Urinary bladder (tissue), 4 donors: ENCODE results near the gene MOCS1. TPM values are rescaled to one million over a fixed set of nuclear protein-coding genes. Genes with fewer than 3 reads are reported as not detected.

Experiments
- DNase-seq: peaks from one replicate; pipeline ENCODE4 v3.0.0-alpha.2; 2015; ENCODE audit errors: extremely low spot score
- H3K27ac ChIP-seq: one replicate; pipeline ENCODE4 v1.5.1; 2013; ENCODE audit warnings: low read depth, mild to moderate bottlenecking, moderate library complexity
- H3K36me3 ChIP-seq: one replicate; pipeline ENCODE4 v1.6.1; 2013; ENCODE audit warnings: mild to moderate bottlenecking, moderate library complexity; ENCODE audit not compliant: insufficient read depth
- H3K4me1 ChIP-seq: one replicate; pipeline ENCODE4 v1.6.1; 2013; ENCODE audit warnings: mild to moderate bottlenecking, moderate library complexity; ENCODE audit not compliant: insufficient read depth
- H3K4me3 ChIP-seq: one replicate; pipeline ENCODE4 v1.5.1; 2013; ENCODE audit warnings: low read depth, low read length
- WGBS: extraction: QIAGEN DNeasy Blood & Tissue Kit; methylation state at CpG from one replicate; pipeline ENCODE4 v1.1.7; 2013; 5-methylcytosine and 5-hydroxymethylcytosine counted together
- polyA plus RNA-seq: library from polyadenylated mRNA; stranded (reverse); fragments of 200-250 nt; gene quantifications from one replicate; pipeline ENCODE4 v1.2.3, GENCODE V29; 2013
- total RNA-seq: library from RNA; depleted of rRNA; stranded (reverse); fragments of >200 nt; gene quantifications from one replicate; pipeline ENCODE4 v1.2.3, GENCODE V29; 2014
- donor health status: healthy with polysubstance abuse.
- donor health status: healthy.

The MOCS1 gene
- total and polyA plus RNA-seq, 2 donors, result 7.0 to 20.4 TPM

- H3K4me1 ChIP-seq, result no peaks in the 10 kb centered on the region
- DNase-seq, result no peak
- no peak overlapping the region for H3K27ac ChIP-seq
- H3K36me3 ChIP-seq, result no peaks in the 10 kb centered on the region
- H3K4me3 ChIP-seq, result no peak overlapping the region
- whole genome bisulfite sequencing, result 85% methylated on average over 10 of the region's 10 CpGs
Observed at GRCh38 chr6:39899554-39900295, 34.5 kb downstream of the MOCS1 start.

GRCh38 chr6:39898625-39899024, 35.6 kb downstream of the MOCS1 start:
- Histone ChIP-seq H3K36me3 (no peaks in the 10 kb centered on the region), H3K4me1 (no peaks in the 10 kb centered on the region), H3K4me3 (no peak overlapping the region), H3K27ac (no peak overlapping the region)
- no peak for DNase-seq
- WGBS, result 96% methylated on average over 4 of the region's 4 CpGs

- Histone ChIP-seq H3K4me1 (no peaks in the 10 kb centered on the region), H3K27ac (no peak overlapping the region), H3K36me3 (no peaks in the 10 kb centered on the region), H3K4me3 (no peak overlapping the region)
- 94% methylated on average over 3 of the region's 3 CpGs for WGBS
- no peak for DNase-seq
Observed at GRCh38 chr6:39897698-39898097, 36.6 kb downstream of the MOCS1 start.

GRCh38 chr6:39896701-39897100, 37.6 kb downstream of the MOCS1 start:
- H3K27ac ChIP-seq, result no peak overlapping the region
- no peaks in the 10 kb centered on the region for H3K4me1 ChIP-seq
- no peaks in the 10 kb centered on the region for H3K36me3 ChIP-seq
- WGBS, result 95% methylated on average over 12 of the region's 12 CpGs
- no peak for DNase-seq
- H3K4me3 ChIP-seq, result no peak overlapping the region

- DNase-seq, result no peak
- Histone ChIP-seq H3K27ac (no peak overlapping the region), H3K4me3 (no peak overlapping the region), H3K4me1 (no peaks in the 10 kb centered on the region), H3K36me3 (no peaks in the 10 kb centered on the region)
- WGBS, result 88% methylated on average over 8 of the region's 8 CpGs
Observed at GRCh38 chr6:39893286-39893685, 41.0 kb downstream of the MOCS1 start.

- Histone ChIP-seq H3K4me1 (no peaks in the 10 kb centered on the region), H3K4me3 (no peak overlapping the region), H3K27ac (no peak overlapping the region), H3K36me3 (no peaks in the 10 kb centered on the region)
- 68% methylated on average over 2 of the region's 2 CpGs for WGBS
- DNase-seq, result no peak
Observed at GRCh38 chr6:39892490-39893129, 41.7 kb downstream of the MOCS1 start.

GRCh38 chr6:39891976-39892375, 42.3 kb downstream of the MOCS1 start:
- H3K4me1 ChIP-seq, result no peaks in the 10 kb centered on the region
- no peaks in the 10 kb centered on the region for H3K36me3 ChIP-seq
- no peak overlapping the region for H3K27ac ChIP-seq
- 90% methylated on average over 4 of the region's 4 CpGs for WGBS
- no peak overlapping the region for H3K4me3 ChIP-seq
- DNase-seq, result no peak

- Histone ChIP-seq H3K27ac (no peak overlapping the region), H3K4me1 (no peaks in the 10 kb centered on the region), H3K4me3 (no peak overlapping the region), H3K36me3 (no peaks in the 10 kb centered on the region)
- 97% methylated on average over 6 of the region's 6 CpGs for WGBS
- no peak for DNase-seq
Observed at GRCh38 chr6:39891353-39891752, 42.9 kb downstream of the MOCS1 start.

GRCh38 chr6:39889229-39889628, 45.0 kb downstream of the MOCS1 start:
- H3K36me3 ChIP-seq, result no peaks in the 10 kb centered on the region
- no peaks in the 10 kb centered on the region for H3K4me1 ChIP-seq

GRCh38 chr6:39887692-39888450, 46.4 kb downstream of the MOCS1 start:
- H3K4me1 ChIP-seq, result no peaks in the 10 kb centered on the region
- DNase-seq, result no peak
- 21% methylated on average over 14 of the region's 14 CpGs for WGBS
- no peak overlapping the region for H3K4me3 ChIP-seq
- H3K36me3 ChIP-seq, result no peaks in the 10 kb centered on the region
- H3K27ac ChIP-seq, result no peak overlapping the region

More at GRCh38 chr6:39889229-39889628, 45.0 kb downstream of the MOCS1 start:
- WGBS, result 94% methylated on average over 2 of the region's 2 CpGs
- no peak for DNase-seq
- no peak overlapping the region for H3K27ac ChIP-seq
- no peak overlapping the region for H3K4me3 ChIP-seq

GRCh38 chr6:39886871-39887270, 47.4 kb downstream of the MOCS1 start:
- Histone ChIP-seq H3K36me3 (no peaks in the 10 kb centered on the region), H3K4me1 (no peaks in the 10 kb centered on the region), H3K4me3 (no peak overlapping the region), H3K27ac (no peak overlapping the region)
- DNase-seq, result no peak
- 94% methylated on average over 2 of the region's 2 CpGs for WGBS

- 88% methylated on average over 7 of the region's 7 CpGs for WGBS
- Histone ChIP-seq H3K4me1 (no peaks in the 10 kb centered on the region), H3K36me3 (no peaks in the 10 kb centered on the region), H3K4me3 (no peak overlapping the region), H3K27ac (no peak overlapping the region)
- no peak for DNase-seq
Observed at GRCh38 chr6:39885691-39886090, 48.6 kb downstream of the MOCS1 start.

- no peak overlapping the region for H3K4me3 ChIP-seq
- DNase-seq, result no peak
- H3K27ac ChIP-seq, result no peak overlapping the region
- H3K4me1 ChIP-seq, result no peaks in the 10 kb centered on the region
- H3K36me3 ChIP-seq, result no peaks in the 10 kb centered on the region
- 85% methylated on average over 5 of the region's 5 CpGs for WGBS
Observed at GRCh38 chr6:39884696-39885095, 49.6 kb downstream of the MOCS1 start.

- Histone ChIP-seq H3K36me3 (no peaks in the 10 kb centered on the region), H3K4me1 (no peaks in the 10 kb centered on the region), H3K4me3 (no peak overlapping the region), H3K27ac (no peak overlapping the region)
- DNase-seq, result peak; percentile 21
- WGBS, result 21% methylated on average over 8 of the region's 8 CpGs
Observed at GRCh38 chr6:39882531-39882899, 51.7 kb downstream of the MOCS1 start.
